Embryonic facial prominence (tissue), 1 donor: Measurements from ENCODE around the gene CBY3.
"Not testable (repeated sequence)": the region's sequence is repeated elsewhere in the genome, so short reads cannot be mapped to it uniquely, and the experiment has no call there.

Source experiments
- DNase-seq: peaks from one replicate; pipeline ENCODE4 v3.0.0-alpha.2; 2016; ENCODE audit errors: extremely low spot score

CBY3 gene

GRCh38 chr5:179680780-179681401, at the start of gene CBY3:
Gene CBY3, minus strand, starts transcription at chr5:179681034. Its CDS starts 116 bp downstream, at chr5:179680918.
- DNase-seq: no peak

DNA sequence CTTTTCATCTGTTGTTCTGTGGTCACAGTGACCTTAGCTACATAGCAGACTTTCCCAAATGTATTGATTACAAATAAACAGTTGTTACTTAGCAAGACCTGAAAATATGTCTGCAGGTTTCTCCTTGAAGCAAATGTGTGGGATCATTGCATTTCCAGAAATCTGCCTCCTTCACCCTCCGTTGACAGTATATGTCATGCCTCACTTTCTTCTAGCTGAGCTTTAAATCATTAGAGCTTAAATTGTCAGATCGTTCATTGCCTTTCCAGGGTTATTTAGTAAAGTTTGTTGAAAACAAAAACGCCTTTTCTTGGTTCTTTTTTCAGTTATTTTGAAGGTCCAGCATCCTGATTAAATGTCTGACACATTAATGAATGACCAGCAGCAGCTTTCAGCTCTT, 49.5 kb upstream of the CBY3 start:
- no peak for DNase-seq

GRCh38 chr5:179729727-179730126, 48.9 kb upstream of the CBY3 start:
- DNase-seq: no peak

- no peak for DNase-seq
These were observed 48.5 kb upstream of the CBY3 start for GRCh38 chr5:179729303-179729702.

DNA sequence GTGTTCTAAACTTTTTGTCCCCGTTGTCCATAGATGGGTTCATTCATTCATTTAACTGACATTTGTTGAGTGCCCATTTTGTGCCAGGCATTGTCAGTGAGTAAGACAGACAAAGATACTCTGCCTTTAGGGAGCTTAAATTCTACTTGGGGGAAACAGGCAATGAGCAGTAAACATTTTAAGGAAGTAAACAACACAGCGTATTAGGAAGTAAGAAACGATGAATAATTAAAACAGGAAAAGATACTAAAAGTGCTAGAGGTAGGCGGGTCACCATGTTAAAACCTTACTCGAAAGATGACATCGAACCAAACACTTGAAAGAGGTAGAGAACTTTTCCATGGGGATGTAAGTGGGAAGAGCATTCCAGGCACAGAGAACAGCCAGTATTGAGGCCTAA, 46.3 kb upstream of the CBY3 start:
- no peak for DNase-seq

DNA sequence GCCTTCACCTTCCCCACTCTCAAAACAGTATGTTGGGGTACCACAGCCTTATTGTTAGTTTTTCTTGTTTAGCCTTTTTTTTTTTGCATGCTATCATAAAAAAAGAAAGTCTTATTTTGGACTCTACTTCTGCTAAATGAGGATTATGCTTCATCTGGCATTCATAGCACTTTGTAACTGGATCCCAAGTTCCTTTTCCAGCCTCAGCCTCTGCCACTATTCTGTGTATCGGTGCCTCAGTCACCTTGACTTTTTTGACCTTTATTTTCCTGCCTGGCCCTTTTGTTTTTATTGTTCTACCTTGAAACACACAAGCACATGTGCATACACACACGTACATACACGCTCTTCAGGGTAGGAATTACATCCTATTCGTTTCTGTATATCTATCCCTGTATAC, 43.3 kb upstream of the CBY3 start:
- no peak for DNase-seq

GRCh38 chr5:179720222-179720621, 39.4 kb upstream of the CBY3 start:
- DNase-seq: no peak

GRCh38 chr5:179716286-179716685, 35.5 kb upstream of the CBY3 start:
- no peak for DNase-seq

GRCh38 chr5:179700401-179700918, 19.6 kb upstream of the CBY3 start:
- no peak for DNase-seq

DNA sequence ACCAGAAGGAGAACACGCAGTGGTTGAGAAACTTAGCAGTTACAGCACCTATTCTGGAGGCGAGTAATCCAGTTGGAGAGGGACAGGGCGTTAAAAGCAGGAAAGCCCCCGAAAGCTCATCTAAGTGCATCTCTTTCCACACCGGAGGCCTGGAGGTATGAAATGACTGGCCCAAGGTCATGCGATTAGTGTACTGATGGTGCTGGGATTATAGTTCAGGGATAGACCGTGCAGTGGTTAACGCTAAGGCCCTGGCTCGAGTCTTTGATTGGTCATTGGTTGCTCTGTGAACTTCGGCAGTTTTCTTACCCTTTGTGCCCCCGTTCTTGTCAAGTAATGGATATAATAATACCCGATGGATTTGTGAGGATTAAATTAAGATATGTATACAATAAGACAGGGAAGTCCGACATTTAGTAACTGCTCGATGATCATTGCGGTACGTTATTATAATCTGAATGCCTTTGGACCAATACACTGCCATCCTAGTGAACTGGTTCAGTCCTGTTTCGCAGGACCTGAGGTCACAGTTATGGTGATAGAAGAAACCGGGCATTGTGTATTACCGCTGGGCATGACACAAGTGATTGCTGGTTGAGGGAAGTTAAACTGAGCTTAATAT, 18.9 kb upstream of the CBY3 start:
- no peak for DNase-seq

DNA sequence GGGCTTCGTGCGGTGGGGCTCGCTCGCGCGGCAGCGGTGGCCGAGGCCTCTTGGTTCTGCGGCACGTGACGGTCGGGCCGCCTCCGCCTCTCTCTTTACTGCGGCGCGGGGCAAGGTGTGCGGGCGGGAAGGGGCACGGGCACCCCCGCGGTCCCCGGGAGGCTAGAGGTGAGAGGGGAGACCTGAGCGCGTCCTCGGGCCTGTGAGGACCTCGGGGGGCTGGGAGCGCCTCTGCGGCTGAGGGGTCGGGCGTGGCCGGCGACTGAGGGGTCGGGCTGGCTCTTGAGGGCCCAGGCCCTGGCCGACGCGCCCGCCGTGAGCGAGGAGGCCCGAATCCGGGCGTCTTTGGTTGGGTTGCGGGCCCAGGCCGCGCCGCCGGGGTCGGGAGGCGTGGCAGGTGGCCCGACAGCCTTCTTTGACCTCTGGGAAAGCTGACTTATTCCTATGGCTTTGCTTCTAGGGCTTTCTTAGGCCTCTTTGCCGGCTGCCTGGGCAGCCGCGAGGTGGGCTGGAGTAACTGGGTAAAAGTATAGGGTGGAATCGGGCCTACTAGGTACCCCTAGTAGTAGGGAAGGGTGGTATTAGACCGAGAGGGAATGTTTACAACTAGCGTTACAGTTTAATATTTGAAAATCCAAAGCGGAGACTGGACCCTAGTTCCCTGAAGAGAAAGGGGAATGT, 18.2 kb upstream of the CBY3 start, which contains the start of gene CANX:
CANX (plus strand) TSS at position 33 of the 681 bp plus-strand sequence. CDS start 6,715 bp downstream, outside the sequence.
- DNase-seq: no peak

DNA sequence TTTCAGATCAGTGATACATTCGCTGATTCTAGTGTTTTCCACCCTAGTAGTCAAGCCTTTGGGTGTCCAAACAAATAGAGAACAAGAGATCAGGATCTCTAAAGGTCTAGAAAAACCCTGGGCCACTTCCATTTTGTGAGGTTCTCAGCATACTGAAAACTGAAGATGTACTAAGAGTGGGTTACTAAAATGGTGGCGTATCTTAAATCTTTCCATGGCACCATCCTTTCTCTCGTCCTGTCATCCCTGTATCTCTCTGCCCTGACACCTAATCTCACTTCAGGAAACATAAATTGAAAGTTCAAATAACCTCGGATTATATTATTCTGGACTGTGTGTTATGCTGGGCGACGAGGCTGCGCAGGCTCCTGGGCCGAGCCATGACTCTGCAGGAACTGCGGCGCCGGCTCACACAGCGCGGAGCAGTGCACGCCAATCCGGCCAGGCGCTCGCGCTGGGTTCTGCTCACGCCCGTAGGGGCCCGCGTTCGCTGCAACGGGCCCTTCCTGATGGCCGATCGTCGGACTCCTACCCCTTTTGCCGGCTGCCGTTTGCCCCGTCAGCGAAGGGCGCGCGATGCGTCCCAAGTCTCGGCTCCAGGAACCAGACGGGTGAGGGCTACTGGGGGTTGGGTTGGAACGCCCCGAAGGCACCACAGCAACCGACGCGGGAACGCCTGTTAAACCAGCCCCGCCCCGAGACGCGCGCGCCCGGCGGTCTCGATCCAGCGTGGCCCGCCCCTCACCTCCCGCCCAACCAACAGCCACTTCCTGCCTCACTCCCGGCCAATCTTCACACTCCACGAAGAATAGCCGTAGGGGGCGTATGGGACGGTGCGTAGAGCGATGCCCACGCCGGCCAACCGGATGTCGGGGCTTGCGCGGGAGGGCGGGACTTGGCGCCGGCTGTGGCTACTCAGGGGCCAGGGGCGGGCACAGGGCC, 17.4 kb upstream of the CBY3 start:
- DNase-seq: peak; percentile 99

- DNase-seq: not testable (repeated sequence)
These were observed 16.7 kb upstream of the CBY3 start for GRCh38 chr5:179697543-179697942.

- no peak for DNase-seq
These were observed 16.3 kb upstream of the CBY3 start for GRCh38 chr5:179697108-179697507.

GRCh38 chr5:179696603-179697002, 15.8 kb upstream of the CBY3 start:
- DNase-seq: no peak

DNA sequence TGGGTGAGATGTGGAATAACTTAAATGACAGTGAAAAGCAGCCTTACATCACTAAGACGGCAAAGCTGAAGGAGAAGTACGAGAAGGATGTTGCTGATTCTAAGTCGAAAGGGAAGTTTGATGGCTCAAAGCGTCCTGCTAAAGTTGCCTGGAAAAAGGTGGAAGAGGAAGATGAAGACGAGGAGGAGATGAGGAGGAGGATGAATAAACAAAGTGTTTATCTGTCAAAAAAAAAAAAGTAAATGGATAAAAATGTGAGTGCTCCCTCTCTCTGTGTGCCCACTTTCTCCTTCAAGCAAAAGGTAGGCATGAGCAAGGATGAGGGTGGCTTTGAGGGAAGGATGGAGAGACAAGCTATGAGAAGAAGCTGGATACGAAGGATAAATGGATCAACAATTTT, 13.7 kb upstream of the CBY3 start:
- DNase-seq: no peak

- DNase-seq: not testable (repeated sequence)
These were observed 8.4 kb upstream of the CBY3 start for GRCh38 chr5:179689212-179689611.

GRCh38 chr5:179680014-179680779, 637 bp downstream of the CBY3 start:
- no peak for DNase-seq

DNA sequence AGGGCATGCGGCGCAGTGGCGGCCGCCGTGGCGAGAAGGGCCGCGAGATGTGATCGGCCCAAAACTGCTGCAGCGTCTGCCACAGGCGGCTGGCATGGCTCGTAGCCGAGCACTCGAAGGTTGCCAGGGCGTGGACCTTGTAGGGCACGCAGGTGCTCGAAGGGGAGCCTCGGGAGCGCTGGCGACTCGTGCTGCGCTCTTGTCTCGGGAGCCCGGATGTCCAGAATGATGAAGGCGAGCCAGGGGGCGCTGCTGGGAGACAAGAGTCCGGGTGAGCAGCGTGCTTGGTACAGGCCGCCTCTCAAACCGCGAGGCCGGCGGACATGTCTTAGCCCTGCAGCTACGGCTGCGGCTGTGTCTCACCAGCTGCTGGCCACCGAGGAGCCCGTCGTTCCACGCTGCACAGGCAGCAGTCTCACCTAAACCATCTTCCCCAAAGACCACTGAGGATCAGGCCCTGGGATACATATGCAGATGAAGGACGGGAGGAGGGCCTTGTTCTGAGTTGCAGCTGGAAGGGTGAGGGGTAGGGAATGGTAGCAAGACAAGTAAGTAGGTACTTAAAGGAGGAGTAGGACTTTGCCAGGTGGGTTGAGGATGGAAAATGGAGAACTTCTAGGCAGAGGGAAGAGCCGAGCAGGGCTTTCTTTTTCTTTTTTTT, 1.7 kb downstream of the CBY3 start:
- DNase-seq: peak; percentile 31
